ENCODE data around the gene CDKL5.

Gene CDKL5

GRCh38 chrX:18654875-18655836 lies 229.7 kb downstream of the CDKL5 start:
- H3K9me3 ChIP-seq (ENCODE audit: control insufficient read depth, low read length), result no peaks in the 10 kb centered on the region
- no peak overlapping the region for H3K4me3 ChIP-seq (ENCODE audit: low read length)
- no peaks in the 10 kb centered on the region for H3K27me3 ChIP-seq (ENCODE audit: control insufficient read depth, insufficient read depth, low read length)

GRCh38 chrX:18661273-18661672 lies 235.9 kb downstream of the CDKL5 start:
- no peaks in the 10 kb centered on the region for H3K4me1 ChIP-seq (ENCODE audit: control insufficient read depth, insufficient read depth, low read length)
- H3K9ac ChIP-seq (ENCODE audit: low read length), result no peak overlapping the region
- H3K4me3 ChIP-seq (ENCODE audit: low read length), result no peak overlapping the region
- no peaks in the 10 kb centered on the region for H3K36me3 ChIP-seq (ENCODE audit: control insufficient read depth, insufficient read depth, low read length)
- H3K27me3 ChIP-seq (ENCODE audit: control insufficient read depth, insufficient read depth, low read length), result no peaks in the 10 kb centered on the region
- no peaks in the 10 kb centered on the region for H3K9me3 ChIP-seq (ENCODE audit: control insufficient read depth, low read length)

More at GRCh38 chrX:18654875-18655836, 229.7 kb downstream of the CDKL5 start:
- Histone ChIP-seq H3K4me1 (ENCODE audit: control insufficient read depth, insufficient read depth, low read length) (no peaks in the 10 kb centered on the region), H3K9ac (ENCODE audit: low read length) (no peak overlapping the region), H3K36me3 (ENCODE audit: control insufficient read depth, insufficient read depth, low read length) (no peaks in the 10 kb centered on the region)

- Histone ChIP-seq H3K4me3 (ENCODE audit: low read length) (no peak overlapping the region), H3K36me3 (ENCODE audit: control insufficient read depth, insufficient read depth, low read length) (no peaks in the 10 kb centered on the region), H3K27me3 (ENCODE audit: control insufficient read depth, insufficient read depth, low read length) (no peaks in the 10 kb centered on the region), H3K4me1 (ENCODE audit: control insufficient read depth, insufficient read depth, low read length) (no peaks in the 10 kb centered on the region), H3K9ac (ENCODE audit: low read length) (no peak overlapping the region), H3K9me3 (ENCODE audit: control insufficient read depth, low read length) (no peaks in the 10 kb centered on the region)
These were observed 239.5 kb downstream of the CDKL5 start for GRCh38 chrX:18664947-18665346.

GRCh38 chrX:18666614-18667013 lies 241.2 kb downstream of the CDKL5 start:
- Histone ChIP-seq H3K9me3 (ENCODE audit: control insufficient read depth, low read length) (no peaks in the 10 kb centered on the region), H3K27me3 (ENCODE audit: control insufficient read depth, insufficient read depth, low read length) (no peaks in the 10 kb centered on the region), H3K36me3 (ENCODE audit: control insufficient read depth, insufficient read depth, low read length) (no peaks in the 10 kb centered on the region), H3K4me3 (ENCODE audit: low read length) (no peak overlapping the region), H3K4me1 (ENCODE audit: control insufficient read depth, insufficient read depth, low read length) (no peaks in the 10 kb centered on the region), H3K9ac (ENCODE audit: low read length) (no peak overlapping the region)

GRCh38 chrX:18668071-18668835 lies 242.8 kb downstream of the CDKL5 start:
- H3K36me3 ChIP-seq (ENCODE audit: control insufficient read depth, insufficient read depth, low read length), result no peaks in the 10 kb centered on the region
- H3K4me1 ChIP-seq (ENCODE audit: control insufficient read depth, insufficient read depth, low read length), result no peaks in the 10 kb centered on the region
- H3K9ac ChIP-seq (ENCODE audit: low read length), result no peak overlapping the region
- H3K27me3 ChIP-seq (ENCODE audit: control insufficient read depth, insufficient read depth, low read length), result no peaks in the 10 kb centered on the region
- no peaks in the 10 kb centered on the region for H3K9me3 ChIP-seq (ENCODE audit: control insufficient read depth, low read length)
- no peak overlapping the region for H3K4me3 ChIP-seq (ENCODE audit: low read length)

- Histone ChIP-seq H3K9ac (ENCODE audit: low read length) (no peak within 1 kb of the TSS), H3K27me3 (ENCODE audit: control insufficient read depth, insufficient read depth, low read length) (no peaks in the 10 kb centered on the region), H3K36me3 (ENCODE audit: control insufficient read depth, insufficient read depth, low read length) (no peaks in the 10 kb centered on the region), H3K4me3 (ENCODE audit: low read length) (no peak within 1 kb of the TSS), H3K9me3 (ENCODE audit: control insufficient read depth, low read length) (no peaks in the 10 kb centered on the region), H3K4me1 (ENCODE audit: control insufficient read depth, insufficient read depth, low read length) (peaks cover 5% of the 10 kb centered on the region)
These were observed 246.6 kb downstream of the CDKL5 start, which contains the start of gene RS1 for GRCh38 chrX:18672008-18672407. TSS of gene RS1 (minus strand) at chrX:18672108. CDS start at chrX:18672068, 40 bp downstream.

- H3K4me3 ChIP-seq (ENCODE audit: low read length), result peak overlapping the region; percentile 36
- H3K27me3 ChIP-seq (ENCODE audit: control insufficient read depth, insufficient read depth, low read length), result no peaks in the 10 kb centered on the region
- peaks cover 5% of the 10 kb centered on the region for H3K4me1 ChIP-seq (ENCODE audit: control insufficient read depth, insufficient read depth, low read length)
- H3K9ac ChIP-seq (ENCODE audit: low read length), result peak overlapping the region; percentile 65
- no peaks in the 10 kb centered on the region for H3K9me3 ChIP-seq (ENCODE audit: control insufficient read depth, low read length)
- no peaks in the 10 kb centered on the region for H3K36me3 ChIP-seq (ENCODE audit: control insufficient read depth, insufficient read depth, low read length)
These were observed 249.0 kb downstream of the CDKL5 start for GRCh38 chrX:18674417-18674787.

GRCh38 chrX:18674788-18675735 lies 249.7 kb downstream of the CDKL5 start:
- Histone ChIP-seq H3K27me3 (ENCODE audit: control insufficient read depth, insufficient read depth, low read length) (no peaks in the 10 kb centered on the region), H3K9me3 (ENCODE audit: control insufficient read depth, low read length) (no peaks in the 10 kb centered on the region), H3K4me3 (ENCODE audit: low read length) (peak overlapping the region; percentile 36), H3K9ac (ENCODE audit: low read length) (peak overlapping the region; percentile 65), H3K4me1 (ENCODE audit: control insufficient read depth, insufficient read depth, low read length) (peaks cover 5% of the 10 kb centered on the region), H3K36me3 (ENCODE audit: control insufficient read depth, insufficient read depth, low read length) (no peaks in the 10 kb centered on the region)

- Histone ChIP-seq H3K4me3 (ENCODE audit: low read length) (no peak overlapping the region), H3K4me1 (ENCODE audit: control insufficient read depth, insufficient read depth, low read length) (peaks cover 5% of the 10 kb centered on the region), H3K9me3 (ENCODE audit: control insufficient read depth, low read length) (no peaks in the 10 kb centered on the region), H3K9ac (ENCODE audit: low read length) (no peak overlapping the region), H3K36me3 (ENCODE audit: control insufficient read depth, insufficient read depth, low read length) (no peaks in the 10 kb centered on the region), H3K27me3 (ENCODE audit: control insufficient read depth, insufficient read depth, low read length) (no peaks in the 10 kb centered on the region)
These were observed 250.6 kb downstream of the CDKL5 start for GRCh38 chrX:18676050-18676449.

GRCh38 chrX:18676470-18676869 lies 251.1 kb downstream of the CDKL5 start:
- Histone ChIP-seq H3K27me3 (ENCODE audit: control insufficient read depth, insufficient read depth, low read length) (no peaks in the 10 kb centered on the region), H3K36me3 (ENCODE audit: control insufficient read depth, insufficient read depth, low read length) (no peaks in the 10 kb centered on the region), H3K9me3 (ENCODE audit: control insufficient read depth, low read length) (no peaks in the 10 kb centered on the region), H3K4me3 (ENCODE audit: low read length) (no peak overlapping the region), H3K9ac (ENCODE audit: low read length) (no peak overlapping the region), H3K4me1 (ENCODE audit: control insufficient read depth, insufficient read depth, low read length) (peaks cover 5% of the 10 kb centered on the region)

- Histone ChIP-seq H3K4me3 (ENCODE audit: low read length) (no peak overlapping the region), H3K27me3 (ENCODE audit: control insufficient read depth, insufficient read depth, low read length) (no peaks in the 10 kb centered on the region), H3K4me1 (ENCODE audit: control insufficient read depth, insufficient read depth, low read length) (peaks cover 5% of the 10 kb centered on the region), H3K9ac (ENCODE audit: low read length) (no peak overlapping the region), H3K36me3 (ENCODE audit: control insufficient read depth, insufficient read depth, low read length) (no peaks in the 10 kb centered on the region), H3K9me3 (ENCODE audit: control insufficient read depth, low read length) (no peaks in the 10 kb centered on the region)
These were observed 251.9 kb downstream of the CDKL5 start for GRCh38 chrX:18677161-18677869.
